ENCODE measurements around the gene NFIX. TPM values are rescaled to one million over a fixed set of nuclear protein-coding genes. Genes with fewer than 3 reads are reported as not detected.
A peak's percentile ranks its signal among the peaks of the same experiment; 100 is the strongest.

NFIX gene
- total and polyA plus RNA-seq, 2 of the 13 experiments (the other 11 are each of a cell fraction or from before 2014, with no cell fraction given) = 3.4 to 5.4 TPM

GRCh38 chr19:13012690-13013608 lies 17.7 kb downstream of the NFIX start (continued):
- TF ChIP-seq E2F5 (CRISPR knock-in tag; conservative IDR thresholded peaks at IDR 0.05) = no peak
- TF ChIP-seq HOXD1 (CRISPR knock-in tag; IDR thresholded peaks at IDR 0.05) = no peak
- TF ChIP-seq NFE2L1 (CRISPR knock-in tag; IDR thresholded peaks at IDR 0.05; ENCODE audit: borderline replicate concordance) = no peak
- peak; percentile 70; the same call in 1 of the 2 replicates for TF ChIP-seq ZNF746 (CRISPR knock-in tag; IDR thresholded peaks at IDR 0.05)
- no peak for TF ChIP-seq ZNF530 (CRISPR knock-in tag; IDR thresholded peaks at IDR 0.05; ENCODE audit: low read depth)
- no peak for TF ChIP-seq ZFP62 (CRISPR knock-in tag; IDR thresholded peaks at IDR 0.05)
- TF ChIP-seq ZNF230 (CRISPR knock-in tag; IDR thresholded peaks at IDR 0.05) = 0 out of 2 replicates have a peak, but pooled peaks have one; percentile 23
- TF ChIP-seq ETS1 (CRISPR knock-in tag; IDR thresholded peaks at IDR 0.05) = no peak
- TF ChIP-seq KLF9 (CRISPR knock-in tag; IDR thresholded peaks at IDR 0.05; ENCODE audit: low read depth) = no peak
- TF ChIP-seq ZNF292 (CRISPR knock-in tag; IDR thresholded peaks at IDR 0.05; ENCODE audit: borderline replicate concordance, low read depth) = peak; percentile 59; the same call in 1 of the 2 replicates
- no peak for TF ChIP-seq ZNF839 (CRISPR knock-in tag; IDR thresholded peaks at IDR 0.05; ENCODE audit: borderline replicate concordance)
- TF ChIP-seq ZNF280D (CRISPR knock-in tag; IDR thresholded peaks at IDR 0.05) = no peak
- no peak for TF ChIP-seq SMC3 (IDR thresholded peaks at IDR 0.05; ENCODE audit: low read length)
- 0 out of 2 replicates have a peak, but pooled peaks have one; percentile 75 for TF ChIP-seq ERF (CRISPR knock-in tag; IDR thresholded peaks at IDR 0.05)
- 0 out of 2 replicates have a peak, but pooled peaks have one; percentile 34 for TF ChIP-seq SMAD3 (CRISPR knock-in tag; IDR thresholded peaks at IDR 0.05)
- TF ChIP-seq SCMH1 (CRISPR knock-in tag; IDR thresholded peaks at IDR 0.05; ENCODE audit: borderline replicate concordance) = no peak
- TF ChIP-seq TRIM22 (IDR thresholded peaks at IDR 0.05) = no peak
- no peak for TF ChIP-seq ZNF367 (CRISPR knock-in tag; IDR thresholded peaks at IDR 0.05; ENCODE audit: borderline replicate concordance)
- peak; percentile 44; the same call in 1 of the 2 replicates for TF ChIP-seq RAD21 (CRISPR knock-in tag; IDR thresholded peaks at IDR 0.05)
- no peak for TF ChIP-seq SRSF9 (IDR thresholded peaks at IDR 0.05; ENCODE audit: borderline replicate concordance, insufficient read depth, low read depth, low read length, poor library complexity, severe bottlenecking)
- TF ChIP-seq ZGPAT (CRISPR knock-in tag; IDR thresholded peaks at IDR 0.05) = peak; percentile 84
